ENCODE results near the gene GDPD5. TPM values are rescaled to one million over a fixed set of nuclear protein-coding genes. Genes with fewer than 3 reads are reported as not detected.

GDPD5 gene
- total and polyA plus RNA-seq, 10 of the 15 experiments (the other 5 are each of a cell fraction or from before 2014, with no cell fraction given): 0.10 to 30.0 (median 6.7) TPM

DNA sequence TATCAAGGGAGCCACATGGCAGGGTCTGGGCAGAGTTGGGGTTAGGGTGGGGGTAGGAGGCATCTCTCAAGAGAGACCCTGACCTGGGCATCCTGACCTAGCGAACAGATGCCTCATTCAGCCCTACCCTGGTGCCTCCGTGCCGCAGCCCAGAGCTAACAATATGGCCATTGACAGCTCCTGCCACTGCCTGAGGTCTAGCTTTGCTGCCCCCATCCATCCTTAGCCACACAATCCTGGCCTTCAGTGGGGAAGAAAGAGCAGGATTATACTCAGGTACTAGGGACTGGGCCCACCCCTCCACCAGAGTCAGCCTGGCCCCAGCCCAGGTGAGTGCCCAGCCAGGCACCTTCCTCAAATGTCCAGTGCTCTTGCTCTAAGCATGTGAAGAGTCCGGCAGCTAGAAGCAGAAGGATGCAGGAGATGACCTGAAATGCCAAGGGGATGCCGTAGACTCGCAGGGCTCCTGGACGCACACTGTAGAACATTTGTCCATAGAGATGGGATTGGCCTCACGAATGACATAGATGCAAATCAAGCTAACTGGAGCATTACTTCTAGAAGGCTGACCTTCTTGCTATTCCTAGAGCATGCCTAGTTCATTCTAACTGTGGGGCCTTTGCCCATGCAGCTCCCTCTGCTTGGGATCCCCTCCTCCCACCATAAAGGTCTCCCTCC is 23.0 kb upstream of the GDPD5 start:
- WGBS (ENCODE audit: insufficient coverage, insufficient replicate concordance, low lambda C conversion rate, missing lambda C conversion rate): 66% methylated on average over 8 of the region's 8 CpGs
- in situ Hi-C loops (cut with MboI): no loop called here
- no peak for ATAC-seq
- ChIA-PET CTCF (interaction anchor here (0.7 to 1.3 kb wide), 7 partner anchors 12 to 121 kb away, joined by 3 to 6 read pairs (median 4); no protein-coding TSS in a partner anchor), RAD21 (ENCODE audit: unreplicated experiment) (interaction anchor here (1.0 to 1.2 kb wide), 2 partner anchors 16 to 49 kb away, joined by 3 read pairs; no protein-coding TSS in a partner anchor), POLR2A (no interaction called here), SMC1A (ENCODE audit: uncharacterized antibody, unreplicated experiment) (interaction anchor here (0.6 kb wide), 1 partner anchor 752 kb away, joined by 3 read pairs; no protein-coding TSS in a partner anchor)
- H3K4me3 ChIP-seq: no peak overlapping the region
- no peak for TF ChIP-seq GABPA (IDR thresholded peaks at IDR 0.05; ENCODE audit: low read depth)
- TF ChIP-seq MYB (IDR thresholded peaks at IDR 0.05; ENCODE audit: borderline replicate concordance, low read depth, low read length): no peak
- TF ChIP-seq, protein P1, sequence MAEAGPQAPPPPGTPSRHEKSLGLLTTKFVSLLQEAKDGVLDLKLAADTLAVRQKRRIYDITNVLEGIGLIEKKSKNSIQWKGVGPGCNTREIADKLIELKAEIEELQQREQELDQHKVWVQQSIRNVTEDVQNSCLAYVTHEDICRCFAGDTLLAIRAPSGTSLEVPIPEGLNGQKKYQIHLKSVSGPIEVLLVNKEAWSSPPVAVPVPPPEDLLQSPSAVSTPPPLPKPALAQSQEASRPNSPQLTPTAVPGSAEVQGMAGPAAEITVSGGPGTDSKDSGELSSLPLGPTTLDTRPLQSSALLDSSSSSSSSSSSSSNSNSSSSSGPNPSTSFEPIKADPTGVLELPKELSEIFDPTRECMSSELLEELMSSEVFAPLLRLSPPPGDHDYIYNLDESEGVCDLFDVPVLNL (IDR thresholded peaks at IDR 0.05; ENCODE audit: low read depth, low read length): no peak
- no peak for TF ChIP-seq KDM1A (IDR thresholded peaks at IDR 0.05; ENCODE audit: borderline replicate concordance)
- TF ChIP-seq, protein P2, sequence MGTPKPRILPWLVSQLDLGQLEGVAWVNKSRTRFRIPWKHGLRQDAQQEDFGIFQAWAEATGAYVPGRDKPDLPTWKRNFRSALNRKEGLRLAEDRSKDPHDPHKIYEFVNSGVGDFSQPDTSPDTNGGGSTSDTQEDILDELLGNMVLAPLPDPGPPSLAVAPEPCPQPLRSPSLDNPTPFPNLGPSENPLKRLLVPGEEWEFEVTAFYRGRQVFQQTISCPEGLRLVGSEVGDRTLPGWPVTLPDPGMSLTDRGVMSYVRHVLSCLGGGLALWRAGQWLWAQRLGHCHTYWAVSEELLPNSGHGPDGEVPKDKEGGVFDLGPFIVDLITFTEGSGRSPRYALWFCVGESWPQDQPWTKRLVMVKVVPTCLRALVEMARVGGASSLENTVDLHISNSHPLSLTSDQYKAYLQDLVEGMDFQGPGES (IDR thresholded peaks at IDR 0.05): no peak
- no peak overlapping the region for H3K27ac ChIP-seq (ENCODE audit: control insufficient read depth, insufficient read depth)
- no peak overlapping the region for H3K4me2 ChIP-seq (ENCODE audit: control insufficient read depth, insufficient read depth)
- H3K79me2 ChIP-seq (ENCODE audit: control insufficient read depth, insufficient read depth, low read length): no peaks in the 10 kb centered on the region
- no TSS peak for BruUV-seq (replicated peaks)
- H3K9ac ChIP-seq (ENCODE audit: control insufficient read depth, insufficient read depth, low read length): no peak overlapping the region
- no peaks in the 10 kb centered on the region for H3K9me3 ChIP-seq (replicated peaks; ENCODE audit: control insufficient read depth, insufficient read depth, low read length)
- no peak for DNase-seq (ENCODE audit: low read depth, low spot score)
- no peaks in the 10 kb centered on the region; a peak in 1 of 4 replicates for H3K27me3 ChIP-seq (replicated peaks in 1 of 2; ENCODE audit: control insufficient read depth in 2 of 2, insufficient read depth in 2 of 2, low read length in 1 of 2)
- no peaks in the 10 kb centered on the region for H3K4me1 ChIP-seq (ENCODE audit: control insufficient read depth, insufficient read depth, low read length)
- H4K20me1 ChIP-seq (ENCODE audit: control insufficient read depth, insufficient read depth): no peaks in the 10 kb centered on the region
- intact Hi-C loops (cut with micrococcal nuclease; ENCODE audit: unreplicated experiment): loop anchor here (5.0 kb wide), 1 partner anchor 159 kb away; no protein-coding TSS in a partner anchor
- no peaks in the 10 kb centered on the region for H3K36me3 ChIP-seq (ENCODE audit: control insufficient read depth in 2 of 2, insufficient read depth in 2 of 2, low read length in 1 of 2)
- no peak for FAIRE-seq
- H2AFZ ChIP-seq (ENCODE audit: control insufficient read depth, low read depth, low read length): no peak overlapping the region
